Suprapubic skin (tissue), 4 donors: Measurements from ENCODE around the gene SPCS3.

ENCODE experiments used
- CTCF ChIP-seq, 2 donors: fragments of 200-600 bp in 1 of 2; fragments of 450-650 bp in 1 of 2; sonication (generic) in 1 of 2; IDR thresholded peaks; one replicate each; pipeline ENCODE4 v1.5.1; 2016 to 2019; ENCODE audit warnings: antibody characterized with exemption in 2 of 2, mild to moderate bottlenecking in 1 of 2, moderate library complexity in 1 of 2
- EP300 ChIP-seq: sonication (generic); formaldehyde crosslinking; IDR thresholded peaks from one replicate; pipeline ENCODE4 v1.6.1; 2017; ENCODE audit warnings: antibody characterized with exemption
- POLR2AphosphoS5 ChIP-seq, 3 donors: sonication (generic); formaldehyde crosslinking; IDR thresholded peaks; one replicate each; pipeline ENCODE4 v1.6.1; 2017; ENCODE audit warnings: antibody characterized with exemption in 3 of 3

GRCh38 chr4:176323511-176324160 is 3.9 kb downstream of the SPCS3 start:
- no peak for TF ChIP-seq CTCF (IDR thresholded peaks at IDR 0.05)
- TF ChIP-seq POLR2AphosphoS5 (IDR thresholded peaks at IDR 0.05), result no peak
- no peak for TF ChIP-seq EP300
